B cell (primary cell): ENCODE results near the gene IER2. TPM values are rescaled to one million over a fixed set of nuclear protein-coding genes. Genes with fewer than 3 reads are reported as not detected.
"Not testable (repeated sequence)": the region's sequence is repeated elsewhere in the genome, so short reads cannot be mapped to it uniquely, and the experiment has no call there.

Experiments used
- ATAC-seq: fragments of 200-7000 bp; cut with Tn5 transposase; one replicate; pipeline ENCODE4 v1.10.0; 2021; ENCODE audit warnings: low read depth, mild to moderate bottlenecking, moderate number of reproducible peaks, moderate library complexity
- CTCF ChIA-PET: fragments of 350-600 bp; sonication (Branson Sonifier 250); formaldehyde crosslinking; loops from one replicate; lab custom pipeline; 2021; ENCODE audit warnings: antibody characterized with exemption, inconsistent platforms; lab: Charles Lee
- POLR2A ChIA-PET: fragments of 350-600 bp; sonication (Branson Sonifier 250); formaldehyde crosslinking; loops from one replicate; lab custom pipeline; 2021; ENCODE audit warnings: antibody characterized with exemption; lab: Charles Lee
- DNase-seq: peaks from one replicate; pipeline ENCODE4 v3.0.0; 2013
- H2AFZ ChIP-seq: 2 replicates; pipeline ENCODE4 v1.6.1; 2012; ENCODE audit warnings: mild to moderate bottlenecking, low read depth, low read length; ENCODE audit not compliant: insufficient read depth, poor library complexity, severe bottlenecking
- H3K27ac ChIP-seq, 2 donors: 1 replicate in 1 of 2; 2 replicates in 1 of 2; pipeline ENCODE4 v1.5.1; 2012 to 2013; ENCODE audit warnings: low read length in 2 of 2, mild to moderate bottlenecking in 2 of 2, moderate library complexity in 1 of 2
- H3K27me3 ChIP-seq, 4 experiments: fragments of 200-600 bp in 1 of 4; sonication (generic) in 1 of 4; replicated peaks in 1 of 4; 1 replicate in 2 of 4; 2 replicates in 2 of 4; pipeline versions ENCODE4 v1.6.1 to v1.7.0; 2013 to 2016; ENCODE audit warnings: low read length in 3 of 4, mild to moderate bottlenecking in 2 of 4, mixed read lengths in 1 of 4, moderate library complexity in 1 of 4; ENCODE audit not compliant: insufficient read depth in 4 of 4, control insufficient read depth in 3 of 4; ENCODE audit errors: control extremely low read depth in 1 of 4
- H3K36me3 ChIP-seq, 2 experiments: replicated peaks in 1 of 2; 1 replicate in 1 of 2; 2 replicates in 1 of 2; pipeline versions ENCODE4 v1.6.1 to v1.7.1; 2013; ENCODE audit warnings: low read length in 1 of 2; ENCODE audit not compliant: insufficient read depth in 2 of 2, control insufficient read depth in 1 of 2; ENCODE audit errors: control extremely low read depth in 1 of 2, extremely low read depth in 1 of 2
- H3K4me1 ChIP-seq, 2 donors: fragments of 200-600 bp in 1 of 2; sonication (generic) in 1 of 2; 1 replicate in 1 of 2; 2 replicates in 1 of 2; pipeline versions ENCODE4 v1.5.1 to v1.6.1; 2013 to 2017; ENCODE audit warnings: low read length in 2 of 2; ENCODE audit not compliant: control insufficient read depth in 2 of 2, insufficient read depth in 2 of 2
- H3K4me2 ChIP-seq: replicated peaks from 2 replicates; pipeline ENCODE3; 2012; ENCODE audit warnings: mild to moderate bottlenecking, low read depth, low read length; ENCODE audit not compliant: poor library complexity, severe bottlenecking
- H3K4me3 ChIP-seq, 5 experiments: fragments of 200-600 bp in 1 of 5; sonication (generic) in 1 of 5; 1 replicate in 3 of 5; 2 replicates in 2 of 5; pipeline versions ENCODE4 v1.5.1 to v1.7.0; 2011 to 2016; ENCODE audit warnings: low read length in 4 of 5, mild to moderate bottlenecking in 4 of 5, low read depth in 2 of 5, control low read depth in 1 of 5, moderate library complexity in 1 of 5; ENCODE audit not compliant: insufficient read depth in 1 of 5; ENCODE audit errors: control extremely low read depth in 1 of 5, extremely low read depth in 1 of 5
- H3K79me2 ChIP-seq: fragments of 200-600 bp; sonication (generic); one replicate; pipeline ENCODE4 v1.6.0; 2016; ENCODE audit warnings: low read length; ENCODE audit not compliant: control insufficient read depth, insufficient read depth
- H3K9ac ChIP-seq: fragments of 200-600 bp; sonication (generic); 2 replicates; pipeline ENCODE4 v1.6.1; 2017; ENCODE audit warnings: mild to moderate bottlenecking, low read length, moderate library complexity
- H3K9me3 ChIP-seq, 3 donors: one replicate each; pipeline versions ENCODE4 v1.6.1 to v1.7.1; 2013; ENCODE audit warnings: low read length in 2 of 3; ENCODE audit not compliant: control insufficient read depth in 2 of 3, insufficient read depth in 1 of 3; ENCODE audit errors: control extremely low read depth in 1 of 3
- H4K20me1 ChIP-seq: 2 replicates; pipeline ENCODE4 v1.6.0; 2012; ENCODE audit warnings: mild to moderate bottlenecking, low read length; ENCODE audit not compliant: insufficient read depth, control insufficient read depth, poor library complexity, severe bottlenecking
- H3K27ac Mint-ChIP-seq: one replicate; pipeline ENCODE4 v1.8.0; 2021; ENCODE audit warnings: mixed read lengths
- H3K27me3 Mint-ChIP-seq: one replicate; pipeline ENCODE4 v1.8.0; 2021; ENCODE audit warnings: mixed read lengths
- H3K4me1 Mint-ChIP-seq: one replicate; pipeline ENCODE4 v1.8.0; 2021; ENCODE audit warnings: mixed read lengths
- H3K4me3 Mint-ChIP-seq: one replicate; pipeline ENCODE4 v1.8.0; 2021; ENCODE audit warnings: mixed read lengths
- H3K9me3 Mint-ChIP-seq: one replicate; pipeline ENCODE4 v1.8.0; 2022; ENCODE audit warnings: mixed read lengths; ENCODE audit not compliant: insufficient read depth
- WGBS: methylation state at CpG from one replicate; pipeline ENCODE4 v1.1.5; 2013; ENCODE audit warnings: missing lambda C conversion rate; ENCODE audit not compliant: insufficient coverage; 5-methylcytosine and 5-hydroxymethylcytosine counted together
- intact Hi-C: fragments of 100-400 bp; cut with micrococcal nuclease; formaldehyde crosslinking; loops from one replicate; pipeline ENCODE4 v1.10.0; 2022
- polyA plus RNA-seq: library from polyadenylated mRNA; depleted of rRNA; stranded (reverse); fragments of >200 nt; gene quantifications from 2 replicates; pipeline ENCODE4 v1.2.3, GENCODE V29; 2012
- total RNA-seq, 2 donors: library from RNA; stranded (reverse); fragments of 120-200 nt in 1 of 2; gene quantifications; 1 replicate in 1 of 2; 2 replicates in 1 of 2; pipeline versions ENCODE4 v1.2.3 to v1.2.4, GENCODE V29; 2013 to 2022

IER2 gene
- total and polyA plus RNA-seq, 2 donors (not counting 1 experiment from before 2014, with no cell fraction given) = 189 to 2,152 TPM

- H3K4me3 Mint-ChIP-seq, H3K27ac ChIP-seq, POLR2A ChIA-PET, H3K27me3 Mint-ChIP-seq, intact Hi-C loops, ATAC-seq, H4K20me1 ChIP-seq, H2AFZ ChIP-seq, H3K27me3 ChIP-seq, H3K9me3 ChIP-seq, H3K4me3 ChIP-seq, H3K9me3 Mint-ChIP-seq, DNase-seq, H3K4me2 ChIP-seq, H3K79me2 ChIP-seq, H3K9ac ChIP-seq, H3K36me3 ChIP-seq: not testable (repeated sequence)
- Mint-ChIP-seq H3K4me1 (peaks cover 30% of the 10 kb centered on the region), H3K27ac (peak overlapping the region; percentile 63)
- CTCF ChIA-PET = interaction anchor here (1.0 to 1.4 kb wide), 2 partner anchors 10 to 22 kb away, joined by 4 read pairs; no protein-coding TSS in a partner anchor
- H3K4me1 ChIP-seq = peaks cover 17 to 32% of the 10 kb centered on the region in 2 donors
- WGBS = 97% methylated on average over 20 of the region's 22 CpGs
These were observed 35.8 kb downstream of the IER2 start for GRCh38 chr19:13185763-13186657.

GRCh38 chr19:13186688-13187087, 36.5 kb downstream of the IER2 start:
- DNase-seq, H3K9me3 Mint-ChIP-seq, ATAC-seq, H3K27me3 ChIP-seq, H3K27me3 Mint-ChIP-seq, H2AFZ ChIP-seq, H3K4me2 ChIP-seq, H3K9me3 ChIP-seq, H3K36me3 ChIP-seq, H3K27ac ChIP-seq, H3K9ac ChIP-seq, H3K27ac Mint-ChIP-seq, H3K4me3 ChIP-seq, intact Hi-C loops, H4K20me1 ChIP-seq, H3K79me2 ChIP-seq, H3K4me3 Mint-ChIP-seq: not testable (repeated sequence)
- 98% methylated on average over 35 of the region's 38 CpGs for WGBS
- peaks cover 28% of the 10 kb centered on the region for H3K4me1 Mint-ChIP-seq
- POLR2A ChIA-PET = interaction anchor here (4.3 kb wide), 1 partner anchor 31 kb away, joined by 15 read pairs; no protein-coding TSS in a partner anchor
- CTCF ChIA-PET = interaction anchor here (1.0 to 1.4 kb wide), 3 partner anchors 9 to 23 kb away, joined by 4 read pairs; no protein-coding TSS in a partner anchor
- peaks cover 15 to 26% of the 10 kb centered on the region in 2 donors for H3K4me1 ChIP-seq
